Ecto neural progenitor cell (in vitro differentiated cells): ENCODE results near the gene MAP3K15.
"Not testable (repeated sequence)": the region's sequence is repeated elsewhere in the genome, so short reads cannot be mapped to it uniquely, and the experiment has no call there.

Experiments
- DNase-seq: peaks from one replicate; pipeline ENCODE4 v3.0.0-alpha.2; 2018; ENCODE audit warnings: low spot score

MAP3K15 gene

GRCh38 chrX:19540076-19540475 lies 24.8 kb upstream of the MAP3K15 start:
- DNase-seq = no peak

GRCh38 chrX:19539665-19540064 lies 24.4 kb upstream of the MAP3K15 start:
- DNase-seq = no peak

GRCh38 chrX:19535476-19535875 lies 20.2 kb upstream of the MAP3K15 start:
- DNase-seq = no peak

- DNase-seq = no peak
Measured at GRCh38 chrX:19532709-19533108, 17.4 kb upstream of the MAP3K15 start.

- DNase-seq = no peak
Measured at GRCh38 chrX:19517965-19518364, 2.7 kb upstream of the MAP3K15 start.

GRCh38 chrX:19515615-19516105 lies 352 bp upstream of the MAP3K15 start:
- DNase-seq = no peak

GRCh38 chrX:19513383-19513782 lies 1.9 kb downstream of the MAP3K15 start:
- no peak for DNase-seq

- no peak for DNase-seq
Measured at GRCh38 chrX:19512961-19513360, 2.3 kb downstream of the MAP3K15 start.

GRCh38 chrX:19512359-19512758 lies 2.9 kb downstream of the MAP3K15 start:
- DNase-seq = no peak

- DNase-seq = not testable (repeated sequence)
Measured at GRCh38 chrX:19511796-19512195, 3.5 kb downstream of the MAP3K15 start.

- no peak for DNase-seq
Measured at GRCh38 chrX:19496711-19497110, 18.6 kb downstream of the MAP3K15 start.

- DNase-seq = no peak
Measured at GRCh38 chrX:19487520-19488200, 27.6 kb downstream of the MAP3K15 start.

GRCh38 chrX:19479458-19479857 lies 35.9 kb downstream of the MAP3K15 start:
- DNase-seq = no peak

- not testable (repeated sequence) for DNase-seq
Measured at GRCh38 chrX:19468383-19468782, 46.9 kb downstream of the MAP3K15 start.

GRCh38 chrX:19462879-19463278 lies 52.4 kb downstream of the MAP3K15 start:
- DNase-seq = no peak

GRCh38 chrX:19462231-19462630 lies 53.1 kb downstream of the MAP3K15 start:
- DNase-seq = no peak

GRCh38 chrX:19457662-19458061 lies 57.6 kb downstream of the MAP3K15 start:
- DNase-seq = no peak

- no peak for DNase-seq
Measured at GRCh38 chrX:19448077-19448476, 67.2 kb downstream of the MAP3K15 start.

- DNase-seq = no peak
Measured at GRCh38 chrX:19446397-19446796, 68.9 kb downstream of the MAP3K15 start.

GRCh38 chrX:19445772-19446171 lies 69.5 kb downstream of the MAP3K15 start:
- not testable (repeated sequence) for DNase-seq

GRCh38 chrX:19443869-19444526 lies 71.3 kb downstream of the MAP3K15 start:
- DNase-seq = no peak

GRCh38 chrX:19440713-19441112 lies 74.6 kb downstream of the MAP3K15 start:
- DNase-seq = no peak

- not testable (repeated sequence) for DNase-seq
Measured at GRCh38 chrX:19422661-19423060, 92.6 kb downstream of the MAP3K15 start.

GRCh38 chrX:19410259-19410658 lies 105.0 kb downstream of the MAP3K15 start:
- no peak for DNase-seq
